HepG2 (cell line): Measurements from ENCODE around the gene RAG2. TPM values are rescaled to one million over a fixed set of nuclear protein-coding genes. Genes with fewer than 3 reads are reported as not detected.

ENCODE experiments used
- ATAC-seq: fragments of 200-7000 bp; cut with Tn5 transposase; 3 replicates; pipeline ENCODE4 v1.9.1; 2020; ENCODE audit warnings: mild to moderate bottlenecking, moderate library complexity
- BruUV-seq: library from RNA; stranded (reverse); fragments of 400-500 nt; replicated peaks from 2 replicates; lab custom pipeline; 2021; lab: Mats Ljungman, UMichigan
- CTCF ChIA-PET: fragments of 300-600 bp; formaldehyde crosslinking; extraction: SDS; loops from one replicate; lab custom pipeline; 2021; ENCODE audit warnings: low total read pairs, inconsistent platforms, low intra/inter-chr PET ratio; lab: Yijun Ruan, JAX
- POLR2A ChIA-PET: fragments of 350-600 bp; sonication (Branson Sonifier 250); formaldehyde crosslinking; loops from one replicate; lab custom pipeline; 2020; ENCODE audit warnings: antibody characterized with exemption, inconsistent platforms; lab: Yijun Ruan, JAX
- DNase-seq: peaks from one replicate; pipeline ENCODE4 v3.0.0-alpha.2; 2015; ENCODE audit warnings: low spot score
- FAIRE-seq: peaks from 3 replicates; lab custom pipeline; 2011; peaks lifted over from hg19 to GRCh38; lab: Jason Lieb, UNC
- H2AFZ ChIP-seq: one replicate; pipeline ENCODE4 v1.6.1; 2011; ENCODE audit warnings: low read length, inconsistent platforms
- H3K27ac ChIP-seq: fragments of 300-600 bp; 3 replicates; pipeline ENCODE4 v1.8.0; 2011; ENCODE audit warnings: mixed run types, mild to moderate bottlenecking, mixed read lengths, low read length, inconsistent platforms; ENCODE audit not compliant: insufficient read depth; ENCODE audit errors: extremely low read length
- H3K27me3 ChIP-seq, 2 experiments: fragments of 200-600 bp in 1 of 2; 2 replicates in 1 of 2; 3 replicates in 1 of 2; pipeline versions ENCODE4 v1.6.0 to v1.8.0; 2011; ENCODE audit warnings: low read length in 2 of 2, mild to moderate bottlenecking in 2 of 2, moderate library complexity in 2 of 2, inconsistent platforms in 1 of 2; ENCODE audit not compliant: insufficient read depth in 2 of 2, control insufficient read depth in 1 of 2
- H3K36me3 ChIP-seq, 2 experiments: fragments of 200-600 bp in 1 of 2; replicated peaks in 1 of 2; 2 replicates in 1 of 2; 3 replicates in 1 of 2; pipeline versions ENCODE4 v1.5.1 to v1.8.0; 2011; ENCODE audit warnings: low read length in 2 of 2, inconsistent platforms in 1 of 2; ENCODE audit not compliant: insufficient read depth in 2 of 2, control insufficient read depth in 1 of 2
- H3K4me1 ChIP-seq: 2 replicates; pipeline ENCODE4 v1.5.1; 2012; ENCODE audit warnings: low read length, inconsistent platforms; ENCODE audit not compliant: insufficient read depth
- H3K4me2 ChIP-seq: 2 replicates; pipeline ENCODE4 v1.6.0; 2011; ENCODE audit warnings: low read depth, low read length, inconsistent platforms
- H3K4me3 ChIP-seq, 3 experiments: fragments of 200-600 bp in 1 of 3; sonication (generic), shearing (Covaris generic) in 1 of 3; replicated peaks in 1 of 3; 2 replicates each; pipeline ENCODE4 v1.5.1; 2011 to 2016; ENCODE audit warnings: low read length in 3 of 3, inconsistent platforms in 2 of 3, low read depth in 2 of 3, mild to moderate bottlenecking in 2 of 3, control low read depth in 1 of 3, mixed read lengths in 1 of 3; ENCODE audit not compliant: insufficient read depth in 1 of 3
- H3K79me2 ChIP-seq: one replicate; pipeline ENCODE4 v1.6.1; 2011; ENCODE audit warnings: low read length, inconsistent platforms; ENCODE audit not compliant: insufficient read depth
- H3K9ac ChIP-seq: 2 replicates; pipeline ENCODE4 v1.6.0; 2011; ENCODE audit warnings: mild to moderate bottlenecking, low read depth, low read length, inconsistent platforms; ENCODE audit not compliant: insufficient read depth
- H3K9me3 ChIP-seq: 2 replicates; pipeline ENCODE4 v1.5.1; 2012; ENCODE audit warnings: mild to moderate bottlenecking, low read length
- H4K20me1 ChIP-seq: 2 replicates; pipeline ENCODE4 v1.6.0; 2011; ENCODE audit warnings: inconsistent platforms, mild to moderate bottlenecking, low read length, moderate library complexity; ENCODE audit not compliant: insufficient read depth
- CHD4 ChIP-seq: fragments of 200-600 bp; sonication (generic); IDR thresholded peaks from 2 replicates; pipeline ENCODE4 v1.7.0; 2017; ENCODE audit warnings: mild to moderate bottlenecking, low read length, borderline replicate concordance
- KLF15 ChIP-seq: sonication (generic); formaldehyde crosslinking; IDR thresholded peaks from 2 replicates; pipeline ENCODE4 v1.8.1; 2023; ENCODE audit warnings: borderline replicate concordance, mild to moderate bottlenecking, inconsistent platforms, missing genetic modification reagents, mixed read lengths
- KLF9 ChIP-seq: IDR thresholded peaks from 2 replicates; pipeline ENCODE4 v1.6.1; 2016; ENCODE audit warnings: low read depth
- NBN ChIP-seq: fragments of 450-650 bp; conservative IDR thresholded peaks from 2 replicates; pipeline ENCODE4 v1.6.1; 2017
- NFE2 ChIP-seq: sonication (generic); formaldehyde crosslinking; IDR thresholded peaks from 2 replicates; pipeline ENCODE4 v1.4.0; 2020; ENCODE audit warnings: missing genetic modification reagents
- NR2F1 ChIP-seq, 2 experiments: fragments of 450-650 bp in 1 of 2; formaldehyde crosslinking in 1 of 2; IDR thresholded peaks; 2 replicates each; pipeline versions ENCODE4 v1.5.0 to v1.6.1; 2016 to 2020; ENCODE audit warnings: mild to moderate bottlenecking in 1 of 2, missing compliant biosample characterization in 1 of 2, missing genetic modification reagents in 1 of 2, moderate library complexity in 1 of 2
- NR2F2 ChIP-seq: IDR thresholded peaks from 2 replicates; pipeline ENCODE4 v1.6.1; 2012; ENCODE audit warnings: low read depth, inconsistent platforms, borderline replicate concordance
- PCBP1 ChIP-seq: fragments of 200-400 bp; formaldehyde crosslinking; IDR thresholded peaks from 2 replicates; pipeline ENCODE4 v1.6.1; 2017; ENCODE audit warnings: mild to moderate bottlenecking, low read depth, low read length, borderline replicate concordance
- POLR2AphosphoS5 ChIP-seq: IDR thresholded peaks from 2 replicates; pipeline ENCODE4 v1.6.1; 2012; ENCODE audit warnings: low read depth, low read length
- SP4 ChIP-seq: sonication (generic); formaldehyde crosslinking; IDR thresholded peaks from 2 replicates; pipeline ENCODE4 v1.8.1; 2023; ENCODE audit warnings: mild to moderate bottlenecking, missing genetic modification reagents
- TEAD2 ChIP-seq: sonication (generic); formaldehyde crosslinking; IDR thresholded peaks from 2 replicates; pipeline ENCODE4 v1.9.0; 2021; ENCODE audit warnings: missing genetic modification reagents
- TFDP1 ChIP-seq: IDR thresholded peaks from 2 replicates; pipeline ENCODE4 v1.6.1; 2016; ENCODE audit warnings: missing compliant biosample characterization, missing genetic modification reagents, borderline replicate concordance
- ZBTB38 ChIP-seq: sonication (generic); formaldehyde crosslinking; IDR thresholded peaks from 2 replicates; pipeline ENCODE4 v1.5.1; 2020; ENCODE audit warnings: mild to moderate bottlenecking, missing genetic modification reagents
- ZIK1 ChIP-seq: sonication (generic); formaldehyde crosslinking; IDR thresholded peaks from 2 replicates; pipeline ENCODE4 v1.5.0; 2020; ENCODE audit warnings: mild to moderate bottlenecking, low read depth, missing genetic modification reagents, borderline replicate concordance
- ZNF570 ChIP-seq: sonication (generic); formaldehyde crosslinking; IDR thresholded peaks from 2 replicates; pipeline ENCODE4 v1.4.0; 2020; ENCODE audit warnings: mild to moderate bottlenecking, missing genetic modification reagents, borderline replicate concordance
- ZNF660 ChIP-seq: sonication (generic); formaldehyde crosslinking; IDR thresholded peaks from 2 replicates; pipeline ENCODE4 v1.5.1; 2020; ENCODE audit warnings: mild to moderate bottlenecking, low read depth, missing genetic modification reagents, borderline replicate concordance
- ZNF772 ChIP-seq: sonication (generic); formaldehyde crosslinking; IDR thresholded peaks from 2 replicates; pipeline ENCODE4 v1.5.0; 2020; ENCODE audit warnings: mild to moderate bottlenecking, missing genetic modification reagents
- ZNF784 ChIP-seq: sonication (generic); formaldehyde crosslinking; IDR thresholded peaks from 2 replicates; pipeline ENCODE4 v1.5.1; 2020; ENCODE audit warnings: missing genetic modification reagents, mild to moderate bottlenecking, borderline replicate concordance
- WGBS: methylation state at CpG from one replicate; pipeline ENCODE4 v1.1.6; 2017; ENCODE audit warnings: low lambda C conversion rate; 5-methylcytosine and 5-hydroxymethylcytosine counted together
- in situ Hi-C: cut with HindIII; loops from 2 replicates; pipeline ENCODE4 v1.10.0; 2017; ENCODE audit warnings: low pct_unique_long_range_greater_than_20kb; ENCODE audit not compliant: extremely low pct_ligation_motif_present
- intact Hi-C: fragments of 100-400 bp; cut with micrococcal nuclease; formaldehyde crosslinking; loops from one replicate; pipeline ENCODE4 v1.10.0; 2022; ENCODE audit not compliant: unreplicated experiment
- polyA plus RNA-seq, 8 experiments: library from polyadenylated mRNA; depleted of rRNA in 3 of 8; stranded (reverse) in 7 of 8; unstranded in 1 of 8; fragments of >200 nt; fragmentation: Illumina TruSeq in 4 of 8; extraction: Trizol in 4 of 8; gene quantifications; 2 replicates each; pipeline versions ENCODE4 v1.2.1 to v1.2.3, GENCODE V29; 2011 to 2016; ENCODE audit warnings: low read depth in 4 of 8, missing spikeins in 1 of 8, mixed read lengths in 1 of 8; ENCODE audit not compliant: insufficient read depth in 1 of 8
- total RNA-seq, 5 experiments: library from RNA; depleted of rRNA; stranded (reverse); fragments of >200 nt; fragmentation: Illumina TruSeq; extraction: Trizol; gene quantifications; 2 replicates each; pipeline ENCODE4 v1.2.3, GENCODE V29; 2016; ENCODE audit warnings: low read depth in 1 of 5

RAG2 gene
- total and polyA plus RNA-seq, 2 of the 13 experiments (the other 11 are each of a cell fraction or from before 2014, with no cell fraction given) = not detected

GRCh38 chr11:36591433-36591832 is 6.6 kb downstream of the RAG2 start:
- CTCF ChIA-PET = no interaction called here
- FAIRE-seq = no peak
- WGBS = 0% methylated on average over 1 of the region's 1 CpG

More at GRCh38 chr11:36591433-36591832, 6.6 kb downstream of the RAG2 start:
- Histone ChIP-seq H4K20me1 (no peaks in the 10 kb centered on the region), H3K27ac (no peak overlapping the region), H3K4me3 (no peak overlapping the region), H2AFZ (no peak overlapping the region), H3K36me3 (no peaks in the 10 kb centered on the region), H3K27me3 (peaks cover 0 to 3% of the 10 kb centered on the region in 2 experiments; a peak in 1 of 5 replicates), H3K79me2 (no peaks in the 10 kb centered on the region), H3K9ac (no peak overlapping the region), H3K4me2 (no peak overlapping the region), H3K4me1 (peaks cover 14% of the 10 kb centered on the region; the same call in 1 of the 2 replicates), H3K9me3 (no peaks in the 10 kb centered on the region)
- in situ Hi-C loops (no loop called here), intact Hi-C loops (no loop called here)
- TF ChIP-seq NFE2 (CRISPR knock-in tag) = no peak
- no peak for TF ChIP-seq ZNF660
- TF ChIP-seq KLF9 (CRISPR knock-in tag) = no peak
- no peak for TF ChIP-seq CHD4
- no peak for TF ChIP-seq NBN
- TF ChIP-seq POLR2AphosphoS5 = no peak
- TF ChIP-seq ZBTB38 (CRISPR knock-in tag) = no peak
- no peak for TF ChIP-seq ZNF772 (CRISPR knock-in tag)
- no peak for TF ChIP-seq ZNF784 (CRISPR knock-in tag)
- no peak for TF ChIP-seq TFDP1 (CRISPR knock-in tag)
- TF ChIP-seq NR2F1 (CRISPR knock-in tag; IDR thresholded peaks at IDR 0.05) = no peak
- TF ChIP-seq SP4 (CRISPR knock-in tag) = no peak
- no peak for TF ChIP-seq NR2F2
- no peak for TF ChIP-seq PCBP1
- TF ChIP-seq ZIK1 (CRISPR knock-in tag) = no peak
- no peak for TF ChIP-seq ZNF570 (CRISPR knock-in tag)
- TF ChIP-seq KLF15 = no peak
- TF ChIP-seq TEAD2 (CRISPR knock-in tag) = no peak
- ATAC-seq (no peak), DNase-seq (no peak)
- POLR2A ChIA-PET = no interaction called here
- no TSS peak for BruUV-seq
